IPS DF 6.9 (cell line): ENCODE data around the gene MIA2.
"Not testable (repeated sequence)": the region's sequence is repeated elsewhere in the genome, so short reads cannot be mapped to it uniquely, and the experiment has no call there.

Experiments used
- DNase-seq: peaks from one replicate; pipeline ENCODE4 v3.0.0-alpha.2; 2013; ENCODE audit warnings: low read depth, low spot score
- H3K27ac ChIP-seq: one replicate; pipeline ENCODE4 v1.5.1; 2013; ENCODE audit warnings: low read length, control low read depth
- H3K27me3 ChIP-seq: 2 replicates; pipeline ENCODE4 v1.6.1; 2013; ENCODE audit warnings: mild to moderate bottlenecking, low read length; ENCODE audit not compliant: control insufficient read depth, insufficient read depth
- H3K36me3 ChIP-seq: 2 replicates; pipeline ENCODE4 v1.6.1; 2013; ENCODE audit warnings: low read length; ENCODE audit not compliant: control insufficient read depth, insufficient read depth
- H3K4me1 ChIP-seq: 2 replicates; pipeline ENCODE4 v1.6.1; 2013; ENCODE audit warnings: low read length; ENCODE audit not compliant: control insufficient read depth, insufficient read depth
- H3K4me3 ChIP-seq: 2 replicates; pipeline ENCODE4 v1.5.1; 2013; ENCODE audit warnings: mild to moderate bottlenecking, low read length
- H3K9me3 ChIP-seq: 2 replicates; pipeline ENCODE4 v1.6.1; 2013; ENCODE audit warnings: low read length, inconsistent platforms; ENCODE audit not compliant: control insufficient read depth, insufficient read depth
- WGBS: extraction: QIAGEN DNeasy Blood & Tissue Kit; methylation state at CpG from one replicate; pipeline ENCODE4 v1.1.7; 2013; ENCODE audit warnings: mixed read lengths, missing lambda C conversion rate; ENCODE audit not compliant: insufficient read length, insufficient coverage; 5-methylcytosine and 5-hydroxymethylcytosine counted together

MIA2 gene

GRCh38 chr14:39232554-39233415, 930 bp upstream of the MIA2 start:
- H3K27ac ChIP-seq = no peak overlapping the region
- H3K9me3 ChIP-seq = no peaks in the 10 kb centered on the region
- no peaks in the 10 kb centered on the region for H3K4me1 ChIP-seq
- H3K27me3 ChIP-seq = no peaks in the 10 kb centered on the region
- no peaks in the 10 kb centered on the region for H3K36me3 ChIP-seq
- no peak for DNase-seq
- WGBS = no CpG with 5 or more reads among the region's 12 CpGs
- no peak overlapping the region for H3K4me3 ChIP-seq

- not testable (repeated sequence) for H3K27ac ChIP-seq, H3K9me3 ChIP-seq, H3K36me3 ChIP-seq, H3K27me3 ChIP-seq, DNase-seq, H3K4me1 ChIP-seq, H3K4me3 ChIP-seq
- WGBS = no CpG with 5 or more reads among the region's 5 CpGs
These were observed 1.3 kb downstream of the MIA2 start for GRCh38 chr14:39234986-39235385.

- not testable (repeated sequence) for DNase-seq, H3K4me1 ChIP-seq, H3K27me3 ChIP-seq, H3K9me3 ChIP-seq, H3K4me3 ChIP-seq, H3K36me3 ChIP-seq, H3K27ac ChIP-seq
These were observed 1.8 kb downstream of the MIA2 start for GRCh38 chr14:39235466-39235865.

GRCh38 chr14:39240769-39241168, 7.1 kb downstream of the MIA2 start:
- H3K27me3 ChIP-seq = no peaks in the 10 kb centered on the region
- H3K36me3 ChIP-seq = no peaks in the 10 kb centered on the region
- DNase-seq = no peak
- WGBS = no CpG with 5 or more reads among the region's 1 CpG
- no peak overlapping the region for H3K4me3 ChIP-seq
- H3K4me1 ChIP-seq = no peaks in the 10 kb centered on the region
- H3K9me3 ChIP-seq = no peaks in the 10 kb centered on the region
- H3K27ac ChIP-seq = no peak overlapping the region

- no peaks in the 10 kb centered on the region for H3K27me3 ChIP-seq
- no CpG with 5 or more reads among the region's 1 CpG for WGBS
- DNase-seq = no peak
- H3K4me1 ChIP-seq = no peaks in the 10 kb centered on the region
- no peaks in the 10 kb centered on the region for H3K9me3 ChIP-seq
- H3K4me3 ChIP-seq = no peak overlapping the region
- H3K27ac ChIP-seq = no peak overlapping the region
- no peaks in the 10 kb centered on the region for H3K36me3 ChIP-seq
These were observed 7.9 kb downstream of the MIA2 start for GRCh38 chr14:39241637-39242036.

GRCh38 chr14:39243831-39244230, 10.1 kb downstream of the MIA2 start:
- no peak overlapping the region for H3K4me3 ChIP-seq
- H3K9me3 ChIP-seq = no peaks in the 10 kb centered on the region
- no peak overlapping the region for H3K27ac ChIP-seq
- WGBS = no CpG with 5 or more reads among the region's 3 CpGs
- no peaks in the 10 kb centered on the region for H3K36me3 ChIP-seq
- DNase-seq = no peak
- no peaks in the 10 kb centered on the region for H3K27me3 ChIP-seq
- no peaks in the 10 kb centered on the region for H3K4me1 ChIP-seq

- Histone ChIP-seq H3K27ac (no peak overlapping the region), H3K36me3 (no peaks in the 10 kb centered on the region), H3K27me3 (no peaks in the 10 kb centered on the region), H3K4me3 (no peak overlapping the region), H3K9me3 (no peaks in the 10 kb centered on the region), H3K4me1 (no peaks in the 10 kb centered on the region)
- DNase-seq = no peak
- WGBS = 100% methylated on average over 1 of the region's 1 CpG
These were observed 12.9 kb downstream of the MIA2 start for GRCh38 chr14:39246618-39247017.

- no CpG with 5 or more reads among the region's 1 CpG for WGBS
- Histone ChIP-seq H3K9me3 (no peaks in the 10 kb centered on the region), H3K4me3 (no peak overlapping the region), H3K4me1 (no peaks in the 10 kb centered on the region), H3K27me3 (no peaks in the 10 kb centered on the region), H3K36me3 (no peaks in the 10 kb centered on the region), H3K27ac (no peak overlapping the region)
- DNase-seq = no peak
These were observed 13.5 kb downstream of the MIA2 start for GRCh38 chr14:39247256-39247655.

- H3K4me1 ChIP-seq = no peaks in the 10 kb centered on the region
- H3K27ac ChIP-seq = no peak overlapping the region
- H3K9me3 ChIP-seq = no peaks in the 10 kb centered on the region
- no peaks in the 10 kb centered on the region for H3K36me3 ChIP-seq
- H3K4me3 ChIP-seq = no peak overlapping the region
- DNase-seq = no peak
- H3K27me3 ChIP-seq = no peaks in the 10 kb centered on the region
These were observed 17.8 kb downstream of the MIA2 start for GRCh38 chr14:39251547-39251946.

- not testable (repeated sequence) for DNase-seq, H3K36me3 ChIP-seq, H3K9me3 ChIP-seq, H3K27ac ChIP-seq, H3K27me3 ChIP-seq, H3K4me1 ChIP-seq, H3K4me3 ChIP-seq
- WGBS = no CpG with 5 or more reads among the region's 1 CpG
These were observed 23.7 kb downstream of the MIA2 start for GRCh38 chr14:39257388-39257787.

GRCh38 chr14:39258782-39259545, 25.2 kb downstream of the MIA2 start:
- H3K4me3 ChIP-seq = no peak overlapping the region
- H3K27ac ChIP-seq = no peak overlapping the region
- no peak for DNase-seq
- H3K27me3 ChIP-seq = no peaks in the 10 kb centered on the region
- H3K4me1 ChIP-seq = no peaks in the 10 kb centered on the region
- H3K36me3 ChIP-seq = no peaks in the 10 kb centered on the region
- no CpG with 5 or more reads among the region's 12 CpGs for WGBS
- no peaks in the 10 kb centered on the region for H3K9me3 ChIP-seq
